Measurements from ENCODE around the gene GDPD4. TPM values are rescaled to one million over a fixed set of nuclear protein-coding genes. Genes with fewer than 3 reads are reported as not detected.

The GDPD4 gene
- polyA plus RNA-seq, 2 of the 4 experiments (the other 2 are of a cell fraction): not detected

GRCh38 chr11:77184136-77184860 lies 117.2 kb downstream of the GDPD4 start:
- ATAC-seq (no peak), DNase-seq (ENCODE audit: low read depth in 1 of 2, low spot score in 1 of 2) (no peak), FAIRE-seq (no peak)
- H3K27ac ChIP-seq: no peak overlapping the region
- H3K4me2 ChIP-seq: no peak overlapping the region
- CTCF ChIA-PET: interaction anchor here (1.0 to 10.8 kb wide), 3 partner anchors 56 to 435 kb away, joined by 3 to 161 read pairs (median 3); partner anchors contain the start of gene MYO7A
- no peaks in the 10 kb centered on the region for H3K4me1 ChIP-seq
- TF ChIP-seq MAFK (IDR thresholded peaks at IDR 0.05; ENCODE audit: partially characterized antibody): no peak
- H3K4me3 ChIP-seq: no peak overlapping the region
- no peaks in the 10 kb centered on the region for H3K9me3 ChIP-seq
- WGBS (ENCODE audit: missing lambda C conversion rate): 58% methylated on average over 13 of the region's 15 CpGs
- POLR2A ChIA-PET: no interaction called here

DNA sequence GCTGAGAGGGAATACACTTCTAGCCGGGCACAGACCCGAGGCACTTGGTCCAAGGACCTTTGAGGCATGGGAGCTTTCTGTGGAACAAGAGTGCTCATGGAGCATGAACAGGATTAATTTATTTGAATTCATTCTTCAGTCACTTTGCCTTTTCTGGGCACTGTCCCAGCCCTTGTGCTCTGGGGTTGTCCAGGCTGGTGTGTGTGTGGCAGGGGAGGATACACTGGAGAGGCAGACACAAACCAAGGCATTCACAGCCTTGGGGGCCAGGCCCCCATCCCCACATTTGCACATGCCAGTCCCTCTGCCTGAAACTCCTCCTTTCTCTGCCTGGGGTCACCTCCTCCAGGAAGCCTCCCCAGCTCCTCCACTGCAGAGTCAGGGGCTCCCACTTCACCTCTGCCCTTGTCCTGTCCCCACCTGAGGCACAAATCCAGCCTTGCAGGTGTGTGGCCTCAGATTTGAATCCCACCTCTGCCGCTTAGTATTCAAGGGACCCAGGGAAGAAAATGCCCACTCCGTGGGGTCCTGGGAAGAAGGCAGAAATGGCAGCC lies 118.0 kb downstream of the GDPD4 start:
- FAIRE-seq: no peak
- TF ChIP-seq ZFP36 (IDR thresholded peaks at IDR 0.05; ENCODE audit: borderline replicate concordance, partially characterized antibody) (peak; percentile 45), RFX5 (IDR thresholded peaks at IDR 0.05) (no peak)

GRCh38 chr11:77182542-77183430 lies 118.7 kb downstream of the GDPD4 start:
- TF ChIP-seq NR3C1 (IDR thresholded peaks at IDR 0.05) (no peak), PBX3 (IDR thresholded peaks at IDR 0.05) (no peak), RNF2 (IDR thresholded peaks at IDR 0.05; ENCODE audit: borderline replicate concordance, low read depth) (no peak), KDM5A (IDR thresholded peaks at IDR 0.05) (no peak), MAZ (IDR thresholded peaks at IDR 0.05; ENCODE audit: borderline replicate concordance, low read depth, low read length) (no peak), TP53 (CRISPR knock-in tag; IDR thresholded peaks at IDR 0.05) (no peak), NPAS2 (CRISPR knock-in tag; IDR thresholded peaks at IDR 0.05; ENCODE audit: borderline replicate concordance) (no peak), JUN (IDR thresholded peaks at IDR 0.05) (no peak)
- H3K4me3 ChIP-seq: no peak overlapping the region
- no peak for DNase-seq (ENCODE audit: low read depth in 1 of 2, low spot score in 1 of 2)
- H3K9me3 ChIP-seq: no peaks in the 10 kb centered on the region
- POLR2A ChIA-PET: no interaction called here
- no peaks in the 10 kb centered on the region for H3K4me1 ChIP-seq
- no peak overlapping the region for H3K27ac ChIP-seq
- CTCF ChIA-PET: interaction anchor here (0.5 to 10.8 kb wide), 7 partner anchors 12 to 444 kb away, joined by 3 to 161 read pairs (median 5); partner anchors contain the start of gene MYO7A
- ATAC-seq: peak in 1 of 2 experiments; percentile 14; a peak in 1 of 6 replicates
- H3K4me2 ChIP-seq: no peak overlapping the region
- FAIRE-seq: no peak
- WGBS (ENCODE audit: missing lambda C conversion rate): 61% methylated on average over 20 of the region's 21 CpGs

More for the DNA sequence above, 118.0 kb downstream of the GDPD4 start:
- POLR2A ChIA-PET: no interaction called here
- H3K9me3 ChIP-seq: no peaks in the 10 kb centered on the region
- H3K4me1 ChIP-seq: no peaks in the 10 kb centered on the region
- no peak overlapping the region for H3K4me3 ChIP-seq
- no peak overlapping the region for H3K27ac ChIP-seq
- WGBS (ENCODE audit: missing lambda C conversion rate): 33% methylated on average over 4 of the region's 4 CpGs
- DNase-seq (ENCODE audit: low read depth in 1 of 2, low spot score in 1 of 2) (no peak), ATAC-seq (no peak; a peak in 1 of 6 replicates)
- H3K4me2 ChIP-seq: no peak overlapping the region
- CTCF ChIA-PET: interaction anchor here (0.5 to 10.8 kb wide), 4 partner anchors 11 to 444 kb away, joined by 3 to 161 read pairs (median 7); partner anchors contain the start of gene MYO7A

- no peak for ATAC-seq
- FAIRE-seq: no peak
- CTCF ChIA-PET: interaction anchor here (0.6 to 10.8 kb wide), 8 partner anchors 13 to 366 kb away, joined by 3 to 161 read pairs (median 5); partner anchors contain the start of gene MYO7A
- no peak for TF ChIP-seq HOXB13 (CRISPR knock-in tag; IDR thresholded peaks at IDR 0.05; ENCODE audit: low read depth)
- TF ChIP-seq FOSL2 (IDR thresholded peaks at IDR 0.05): no peak
- TF ChIP-seq FOSL2 (CRISPR knock-in tag; IDR thresholded peaks at IDR 0.05): no peak
- no peak for TF ChIP-seq NFE2L2 (conservative IDR thresholded peaks at IDR 0.05; ENCODE audit: low read length)
- no peak for TF ChIP-seq CHD4 (IDR thresholded peaks at IDR 0.05; ENCODE audit: borderline replicate concordance)
- no peak for TF ChIP-seq HOXA7 (CRISPR knock-in tag; IDR thresholded peaks at IDR 0.05)
- TF ChIP-seq ZNF302 (CRISPR knock-in tag; IDR thresholded peaks at IDR 0.05): no peak
- no peak for TF ChIP-seq RAD21 (conservative IDR thresholded peaks at IDR 0.05 in 1 of 2, IDR thresholded peaks at IDR 0.05 in 1 of 2)
- TF ChIP-seq CBX8 (IDR thresholded peaks at IDR 0.05): no peak
- no peak for TF ChIP-seq HEYL (CRISPR knock-in tag; IDR thresholded peaks at IDR 0.05)
- TF ChIP-seq ESRRA (IDR thresholded peaks at IDR 0.05; ENCODE audit: borderline replicate concordance, low read length): no peak
- no peak for TF ChIP-seq EHF (CRISPR knock-in tag; IDR thresholded peaks at IDR 0.05)
- TF ChIP-seq, protein P1, sequence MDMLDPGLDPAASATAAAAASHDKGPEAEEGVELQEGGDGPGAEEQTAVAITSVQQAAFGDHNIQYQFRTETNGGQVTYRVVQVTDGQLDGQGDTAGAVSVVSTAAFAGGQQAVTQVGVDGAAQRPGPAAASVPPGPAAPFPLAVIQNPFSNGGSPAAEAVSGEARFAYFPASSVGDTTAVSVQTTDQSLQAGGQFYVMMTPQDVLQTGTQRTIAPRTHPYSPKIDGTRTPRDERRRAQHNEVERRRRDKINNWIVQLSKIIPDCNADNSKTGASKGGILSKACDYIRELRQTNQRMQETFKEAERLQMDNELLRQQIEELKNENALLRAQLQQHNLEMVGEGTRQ (IDR thresholded peaks at IDR 0.05): no peak
- TF ChIP-seq, protein P2, sequence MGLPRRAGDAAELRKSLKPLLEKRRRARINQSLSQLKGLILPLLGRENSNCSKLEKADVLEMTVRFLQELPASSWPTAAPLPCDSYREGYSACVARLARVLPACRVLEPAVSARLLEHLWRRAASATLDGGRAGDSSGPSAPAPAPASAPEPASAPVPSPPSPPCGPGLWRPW (IDR thresholded peaks at IDR 0.05): no peak
- TF ChIP-seq MAFK (IDR thresholded peaks at IDR 0.05; ENCODE audit: partially characterized antibody): no peak
- TF ChIP-seq EHMT2 (IDR thresholded peaks at IDR 0.05; ENCODE audit: low read depth): no peak
- TF ChIP-seq TP53 (CRISPR knock-in tag; IDR thresholded peaks at IDR 0.05): no peak
Observed at GRCh38 chr11:77181799-77182541, 119.5 kb downstream of the GDPD4 start.

More at GRCh38 chr11:77181799-77182541, 119.5 kb downstream of the GDPD4 start:
- Histone ChIP-seq H3K4me3 (no peak overlapping the region), H3K9me3 (no peaks in the 10 kb centered on the region), H3K4me2 (no peak overlapping the region), H3K27ac (no peak overlapping the region), H3K4me1 (no peaks in the 10 kb centered on the region)
- DNase-seq (ENCODE audit: low read depth in 1 of 2, low spot score in 1 of 2): no peak
- POLR2A ChIA-PET: no interaction called here
- WGBS (ENCODE audit: missing lambda C conversion rate): 74% methylated on average over 21 of the region's 22 CpGs
